Suprapubic skin (tissue), 4 donors: ENCODE data around the gene TARS2. TPM values are rescaled to one million over a fixed set of nuclear protein-coding genes. Genes with fewer than 3 reads are reported as not detected.

Experiments
- DNase-seq, 2 donors: peaks; one replicate each; pipeline ENCODE4 v3.0.0-alpha.2; 2019; ENCODE audit warnings: low spot score in 2 of 2
- H3K27ac ChIP-seq: fragments of 200-600 bp; sonication (generic); one replicate; pipeline ENCODE4 v1.5.1; 2019
- H3K27me3 ChIP-seq: fragments of 200-600 bp; sonication (generic); one replicate; pipeline ENCODE4 v1.5.1; 2019
- H3K36me3 ChIP-seq: fragments of 200-600 bp; sonication (generic); one replicate; pipeline ENCODE4 v1.5.1; 2019
- H3K4me1 ChIP-seq: fragments of 200-600 bp; sonication (generic); one replicate; pipeline ENCODE4 v1.5.1; 2019
- H3K4me3 ChIP-seq: fragments of 200-600 bp; sonication (generic); one replicate; pipeline ENCODE4 v1.5.1; 2019; ENCODE audit warnings: mild to moderate bottlenecking
- H3K9me3 ChIP-seq: fragments of 200-600 bp; sonication (generic); one replicate; pipeline ENCODE4 v1.5.1; 2019
- CTCF ChIP-seq, 2 donors: fragments of 200-600 bp in 1 of 2; fragments of 450-650 bp in 1 of 2; sonication (generic) in 1 of 2; IDR thresholded peaks; one replicate each; pipeline ENCODE4 v1.5.1; 2016 to 2019; ENCODE audit warnings: antibody characterized with exemption in 2 of 2, mild to moderate bottlenecking in 1 of 2, moderate library complexity in 1 of 2
- EP300 ChIP-seq: sonication (generic); formaldehyde crosslinking; IDR thresholded peaks from one replicate; pipeline ENCODE4 v1.6.1; 2017; ENCODE audit warnings: antibody characterized with exemption
- POLR2A ChIP-seq, 2 donors: fragments of 450-650 bp; IDR thresholded peaks; one replicate each; pipeline ENCODE4 v1.6.1; 2017; ENCODE audit warnings: antibody characterized with exemption in 2 of 2, mild to moderate bottlenecking in 2 of 2, moderate library complexity in 2 of 2
- POLR2AphosphoS5 ChIP-seq, 3 donors: sonication (generic); formaldehyde crosslinking; IDR thresholded peaks; one replicate each; pipeline ENCODE4 v1.6.1; 2017; ENCODE audit warnings: antibody characterized with exemption in 3 of 3
- WGBS: methylation state at CpG from one replicate; pipeline ENCODE4 v1.1.5; 2018; 5-methylcytosine and 5-hydroxymethylcytosine counted together
- total RNA-seq, 4 donors: library from RNA; depleted of rRNA; stranded (reverse); fragments of >200 nt; gene quantifications; one replicate each; pipeline ENCODE4 v1.1.0, GENCODE V29; 2016

The TARS2 gene
- total RNA-seq, 4 donors from 2014 or later: 13.7 to 29.1 (median 20.9) TPM

- TF ChIP-seq EP300: no peak
- TF ChIP-seq POLR2A (IDR thresholded peaks at IDR 0.05): no peak
- no peak for TF ChIP-seq CTCF (IDR thresholded peaks at IDR 0.05)
- TF ChIP-seq POLR2AphosphoS5 (IDR thresholded peaks at IDR 0.05): no peak
- 92% methylated on average over 6 of the region's 6 CpGs for WGBS
- Histone ChIP-seq H3K27ac (no peak overlapping the region), H3K36me3 (no peaks in the 10 kb centered on the region), H3K27me3 (no peaks in the 10 kb centered on the region), H3K9me3 (no peaks in the 10 kb centered on the region), H3K4me1 (peaks cover 22% of the 10 kb centered on the region), H3K4me3 (no peak overlapping the region)
- DNase-seq: no peak
Observed at GRCh38 chr1:150545486-150546032, 58.3 kb downstream of the TARS2 start.

- no peak for DNase-seq
- no peaks in the 10 kb centered on the region for H3K9me3 ChIP-seq
- no peak overlapping the region for H3K4me3 ChIP-seq
- H3K36me3 ChIP-seq: no peaks in the 10 kb centered on the region
- H3K4me1 ChIP-seq: peaks cover 31% of the 10 kb centered on the region
- H3K27ac ChIP-seq: no peak overlapping the region
- 75% methylated on average over 16 of the region's 16 CpGs for WGBS
- no peaks in the 10 kb centered on the region for H3K27me3 ChIP-seq
- TF ChIP-seq POLR2A (IDR thresholded peaks at IDR 0.05): no peak
Observed at GRCh38 chr1:150546294-150546937, 59.2 kb downstream of the TARS2 start.

- H3K36me3 ChIP-seq: no peaks in the 10 kb centered on the region
- 59% methylated on average over 4 of the region's 4 CpGs for whole genome bisulfite sequencing
- peak overlapping the region; percentile 69 for H3K4me3 ChIP-seq
- peaks cover 50% of the 10 kb centered on the region for H3K4me1 ChIP-seq
- DNase-seq: no peak
- H3K27ac ChIP-seq: peak overlapping the region; percentile 88
- H3K27me3 ChIP-seq: no peaks in the 10 kb centered on the region
- no peak for TF ChIP-seq POLR2A (IDR thresholded peaks at IDR 0.05)
- TF ChIP-seq POLR2AphosphoS5 (IDR thresholded peaks at IDR 0.05): no peak
- no peak for TF ChIP-seq EP300
- TF ChIP-seq CTCF (IDR thresholded peaks at IDR 0.05): no peak
- H3K9me3 ChIP-seq: no peaks in the 10 kb centered on the region
Observed at GRCh38 chr1:150548324-150548631, 61.1 kb downstream of the TARS2 start.

GRCh38 chr1:150548632-150549495, 61.6 kb downstream of the TARS2 start, which contains the start of gene ADAMTSL4:
TSS of gene ADAMTSL4 (plus strand) at chr1:150549408. CDS start at chr1:150552289, 2,881 bp downstream.
- Histone ChIP-seq H3K27ac (peak within 1 kb of the TSS; percentile 88), H3K4me1 (peaks cover 53% of the 10 kb centered on the region), H3K4me3 (peak within 1 kb of the TSS; percentile 69), H3K27me3 (no peaks in the 10 kb centered on the region), H3K9me3 (no peaks in the 10 kb centered on the region), H3K36me3 (no peaks in the 10 kb centered on the region)
- DNase-seq: no peak
- TF ChIP-seq POLR2AphosphoS5 (IDR thresholded peaks at IDR 0.05) (no peak), CTCF (IDR thresholded peaks at IDR 0.05) (no peak), EP300 (no peak), POLR2A (IDR thresholded peaks at IDR 0.05) (no peak)
- WGBS: under 1% methylated on average over 30 of the region's 91 CpGs

GRCh38 chr1:150549496-150550221, 62.4 kb downstream of the TARS2 start:
- H3K4me3 ChIP-seq: peak overlapping the region; percentile 69
- peak in 1 of 2 donors; percentile 88 for DNase-seq
- peaks cover 4% of the 10 kb centered on the region for H3K36me3 ChIP-seq
- H3K27ac ChIP-seq: peak overlapping the region; percentile 88
- no peaks in the 10 kb centered on the region for H3K27me3 ChIP-seq
- 18% methylated on average over 22 of the region's 43 CpGs for WGBS
- TF ChIP-seq POLR2AphosphoS5 (IDR thresholded peaks at IDR 0.05) (no peak), CTCF (IDR thresholded peaks at IDR 0.05) (no peak), POLR2A (IDR thresholded peaks at IDR 0.05) (no peak), EP300 (no peak)
- H3K9me3 ChIP-seq: no peaks in the 10 kb centered on the region
- peaks cover 57% of the 10 kb centered on the region for H3K4me1 ChIP-seq
